H1 (cell line): ENCODE data around the gene VDR. TPM values are rescaled to one million over a fixed set of nuclear protein-coding genes. Genes with fewer than 3 reads are reported as not detected.
A peak's percentile ranks its signal among the peaks of the same experiment; 100 is the strongest.

Experiments
- CTCF ChIA-PET: fragments of 300-600 bp; sonication (Branson Sonifier 250); formaldehyde crosslinking; loops from one replicate; lab custom pipeline; 2021; ENCODE audit not compliant: partially characterized antibody; lab: Charles Lee
- POLR2A ChIA-PET: fragments of 300-600 bp; sonication (Branson Sonifier 250); formaldehyde crosslinking; loops from one replicate; lab custom pipeline; 2021; ENCODE audit warnings: inconsistent platforms; ENCODE audit not compliant: partially characterized antibody; lab: Charles Lee
- DNase-seq, 2 experiments: peaks; one replicate each; pipeline versions ENCODE4 v3.0.0 to v3.0.0-alpha.2; 2010 to 2022; ENCODE audit warnings: low spot score in 2 of 2, low read depth in 1 of 2, mixed read lengths in 1 of 2
- FAIRE-seq: peaks from 2 replicates; lab custom pipeline; 2011; peaks lifted over from hg19 to GRCh38; lab: Jason Lieb, UNC
- H2AFZ ChIP-seq: 2 replicates; pipeline ENCODE4 v1.8.1; 2012; ENCODE audit warnings: low read length, inconsistent platforms
- H2AK5ac ChIP-seq: 2 replicates; pipeline ENCODE4 v1.6.1; 2013; ENCODE audit warnings: low read depth, low read length
- H2BK120ac ChIP-seq: replicated peaks from 2 replicates; pipeline ENCODE3; 2013; ENCODE audit warnings: low read depth, low read length, inconsistent platforms
- H2BK12ac ChIP-seq: 2 replicates; pipeline ENCODE4 v1.6.1; 2013; ENCODE audit warnings: low read depth, low read length
- H2BK15ac ChIP-seq: 2 replicates; pipeline ENCODE4 v1.6.1; 2013; ENCODE audit warnings: low read length
- H2BK20ac ChIP-seq: 2 replicates; pipeline ENCODE4 v1.6.1; 2013; ENCODE audit warnings: low read length
- H2BK5ac ChIP-seq: 2 replicates; pipeline ENCODE4 v1.6.1; 2013; ENCODE audit warnings: low read depth, low read length
- H3K14ac ChIP-seq: 2 replicates; pipeline ENCODE4 v1.6.1; 2013; ENCODE audit warnings: inconsistent platforms; ENCODE audit not compliant: insufficient read length
- H3K18ac ChIP-seq: 2 replicates; pipeline ENCODE4 v1.6.1; 2013; ENCODE audit warnings: low read length; ENCODE audit errors: extremely low read depth
- H3K23ac ChIP-seq: 2 replicates; pipeline ENCODE4 v1.6.1; 2013; ENCODE audit warnings: inconsistent platforms; ENCODE audit not compliant: insufficient read length
- H3K23me2 ChIP-seq: 2 replicates; pipeline ENCODE4 v1.6.1; 2013; ENCODE audit warnings: low read depth, low read length
- H3K27ac ChIP-seq: 2 replicates; pipeline ENCODE4 v1.6.1; 2011; ENCODE audit warnings: low read depth, low read length, inconsistent platforms
- H3K27me3 ChIP-seq, 4 experiments: replicated peaks in 1 of 4; 1 replicate in 1 of 4; 2 replicates in 3 of 4; pipeline versions ENCODE4 v1.6.1 to v1.8.1; 2011 to 2013; ENCODE audit warnings: low read length in 3 of 4, mild to moderate bottlenecking in 3 of 4, inconsistent platforms in 2 of 4, mixed read lengths in 2 of 4, moderate library complexity in 1 of 4; ENCODE audit not compliant: control insufficient read depth in 3 of 4, insufficient read depth in 3 of 4; ENCODE audit errors: extremely low read depth in 1 of 4
- H3K36me3 ChIP-seq, 4 experiments: 2 replicates each; pipeline versions ENCODE4 v1.6.1 to v1.8.1; 2011 to 2013; ENCODE audit warnings: mild to moderate bottlenecking in 4 of 4, low read length in 3 of 4, moderate library complexity in 2 of 4, control low read depth in 1 of 4, inconsistent platforms in 1 of 4; ENCODE audit not compliant: insufficient read depth in 4 of 4, control insufficient read depth in 2 of 4
- H3K4ac ChIP-seq: replicated peaks from 2 replicates; pipeline ENCODE3; 2013; ENCODE audit warnings: low read length, low read depth, mixed read lengths, inconsistent platforms; ENCODE audit not compliant: insufficient read length
- H3K4me1 ChIP-seq, 4 experiments: replicated peaks in 1 of 4; 1 replicate in 1 of 4; 2 replicates in 3 of 4; pipeline versions ENCODE4 v1.6.1 to v1.8.1; 2011 to 2013; ENCODE audit warnings: low read length in 3 of 4, inconsistent platforms in 2 of 4, mixed read lengths in 1 of 4; ENCODE audit not compliant: insufficient read depth in 4 of 4, control insufficient read depth in 3 of 4
- H3K4me2 ChIP-seq, 2 experiments: 2 replicates each; pipeline versions ENCODE4 v1.6.1 to v1.8.1; 2011 to 2013; ENCODE audit warnings: low read depth in 2 of 2, low read length in 2 of 2, control low read depth in 1 of 2, inconsistent platforms in 1 of 2, mild to moderate bottlenecking in 1 of 2; ENCODE audit not compliant: insufficient read depth in 1 of 2
- H3K4me3 ChIP-seq, 4 experiments: fragments of 200-600, 300-600 bp in 1 of 4; sonication (generic), shearing (Covaris generic), sonication (Bioruptor Twin) in 1 of 4; 2 replicates each; pipeline versions ENCODE4 v1.5.1 to v1.8.1; 2011 to 2016; ENCODE audit warnings: low read length in 4 of 4, low read depth in 3 of 4, control low read depth in 2 of 4, inconsistent platforms in 2 of 4, mild to moderate bottlenecking in 2 of 4, mixed read lengths in 1 of 4, moderate library complexity in 1 of 4; ENCODE audit not compliant: insufficient read depth in 2 of 4; ENCODE audit errors: extremely low read depth in 1 of 4
- H3K56ac ChIP-seq: replicated peaks from 2 replicates; pipeline ENCODE3; 2013; ENCODE audit warnings: low read depth, mild to moderate bottlenecking, mixed read lengths, low read length, inconsistent platforms; ENCODE audit not compliant: insufficient read length
- H3K79me1 ChIP-seq: 2 replicates; pipeline ENCODE4 v1.6.1; 2013; ENCODE audit warnings: low read depth, low read length, control low read depth
- H3K79me2 ChIP-seq, 2 experiments: 2 replicates each; pipeline versions ENCODE4 v1.6.1 to v1.8.1; 2012 to 2013; ENCODE audit warnings: low read length in 2 of 2, mild to moderate bottlenecking in 2 of 2, inconsistent platforms in 1 of 2; ENCODE audit not compliant: insufficient read depth in 2 of 2, control insufficient read depth in 1 of 2
- H3K9ac ChIP-seq, 4 experiments: replicated peaks in 1 of 4; 1 replicate in 1 of 4; 2 replicates in 3 of 4; pipeline versions ENCODE4 v1.6.1 to v1.8.1; 2011 to 2013; ENCODE audit warnings: low read depth in 3 of 4, low read length in 3 of 4, control low read depth in 2 of 4, mild to moderate bottlenecking in 2 of 4, moderate library complexity in 2 of 4, inconsistent platforms in 1 of 4; ENCODE audit errors: extremely low read depth in 1 of 4
- H3K9me3 ChIP-seq, 2 experiments: 2 replicates each; pipeline versions ENCODE4 v1.6.1 to v1.8.1; 2012 to 2013; ENCODE audit warnings: mild to moderate bottlenecking in 2 of 2, moderate library complexity in 2 of 2, control low read depth in 1 of 2, inconsistent platforms in 1 of 2, low read depth in 1 of 2, low read length in 1 of 2, mixed read lengths in 1 of 2; ENCODE audit not compliant: insufficient read depth in 2 of 2
- H4K20me1 ChIP-seq, 2 experiments: replicated peaks in 1 of 2; 2 replicates each; pipeline versions ENCODE3 to v1.8.1; 2011 to 2013; ENCODE audit warnings: inconsistent platforms in 2 of 2, low read length in 2 of 2, mild to moderate bottlenecking in 1 of 2; ENCODE audit not compliant: insufficient read depth in 2 of 2, control insufficient read depth in 1 of 2
- H4K5ac ChIP-seq: 2 replicates; pipeline ENCODE4 v1.6.1; 2013; ENCODE audit warnings: low read length, low read depth, mixed read lengths, inconsistent platforms; ENCODE audit not compliant: insufficient read length
- H4K8ac ChIP-seq: 2 replicates; pipeline ENCODE4 v1.8.0; 2013; ENCODE audit warnings: mild to moderate bottlenecking, moderate library complexity, low read length, inconsistent platforms; ENCODE audit not compliant: insufficient read depth; ENCODE audit errors: extremely low read depth
- H4K91ac ChIP-seq: replicated peaks from 2 replicates; pipeline ENCODE3; 2013; ENCODE audit warnings: low read length, mixed read lengths, inconsistent platforms; ENCODE audit not compliant: insufficient read length
- JUND ChIP-seq: IDR thresholded peaks from 2 replicates; pipeline ENCODE4 v1.6.1; 2011; ENCODE audit warnings: mild to moderate bottlenecking, improper control_type of control experiment, low read length
- RAD21 ChIP-seq, 2 experiments: IDR thresholded peaks in 1 of 2; conservative IDR thresholded peaks in 1 of 2; 2 replicates each; pipeline ENCODE4 v1.6.1; 2011; ENCODE audit warnings: low read depth in 2 of 2, low read length in 2 of 2, improper control_type of control experiment in 1 of 2, inconsistent platforms in 1 of 2, mild to moderate bottlenecking in 1 of 2, moderate library complexity in 1 of 2
- WGBS, 2 experiments: shearing (Covaris generic) in 1 of 2; methylation state at CpG; one replicate each; pipeline versions ENCODE4 v1.1.6 to v1.1.7; 2013 to 2015; ENCODE audit warnings: low lambda C conversion rate in 2 of 2, mixed read lengths in 2 of 2, inconsistent platforms in 1 of 2, low coverage in 1 of 2, missing lambda C conversion rate in 1 of 2; ENCODE audit not compliant: insufficient replicate concordance in 2 of 2, insufficient coverage in 1 of 2, insufficient read length in 1 of 2; ENCODE audit errors: extremely low coverage in 1 of 2, missing lambda C conversion rate in 1 of 2; 5-methylcytosine and 5-hydroxymethylcytosine counted together
- polyA plus RNA-seq, 7 experiments: library from polyadenylated mRNA; depleted of rRNA in 3 of 7; stranded (reverse) in 5 of 7; unstranded in 2 of 7; fragments of >200 nt in 5 of 7; fragments of 200-250 nt in 2 of 7; gene quantifications; 1 replicate in 5 of 7; 2 replicates in 1 of 7; 4 replicates in 1 of 7; pipeline versions ENCODE4 v1.2.1 to v1.2.3, GENCODE V29; 2011 to 2013; ENCODE audit warnings: missing spikeins in 2 of 7, mixed read lengths in 2 of 7
- total RNA-seq: library from RNA; stranded (reverse); fragmentation: NEBNext Ultra II Directional; extraction: Animal tissue kit (Norgen Biotek cat#: 25700); gene quantifications from 2 replicates; pipeline ENCODE4 v1.2.1, GENCODE V29; 2021
- TF ChIP-seq, protein P1 (sequence below): IDR thresholded peaks from 2 replicates; pipeline ENCODE4 v1.6.1; 2012; ENCODE audit warnings: inconsistent platforms
- TF ChIP-seq, protein P2 (sequence below), 3 experiments: IDR thresholded peaks; 1 replicate in 2 of 3; 2 replicates in 1 of 3; pipeline versions ENCODE4 v1.5.1 to v1.6.1; 2011; ENCODE audit warnings: low read length in 3 of 3, mild to moderate bottlenecking in 3 of 3, inconsistent platforms in 2 of 3, low read depth in 1 of 3, moderate library complexity in 1 of 3; ENCODE audit not compliant: insufficient read depth in 1 of 3; ENCODE audit errors: control extremely low read depth in 1 of 3

VDR gene
- total and polyA plus RNA-seq, 2 of the 8 experiments (the other 6 are each of a cell fraction or from before 2014, with no cell fraction given) = 0.44 to 0.65 TPM

DNA sequence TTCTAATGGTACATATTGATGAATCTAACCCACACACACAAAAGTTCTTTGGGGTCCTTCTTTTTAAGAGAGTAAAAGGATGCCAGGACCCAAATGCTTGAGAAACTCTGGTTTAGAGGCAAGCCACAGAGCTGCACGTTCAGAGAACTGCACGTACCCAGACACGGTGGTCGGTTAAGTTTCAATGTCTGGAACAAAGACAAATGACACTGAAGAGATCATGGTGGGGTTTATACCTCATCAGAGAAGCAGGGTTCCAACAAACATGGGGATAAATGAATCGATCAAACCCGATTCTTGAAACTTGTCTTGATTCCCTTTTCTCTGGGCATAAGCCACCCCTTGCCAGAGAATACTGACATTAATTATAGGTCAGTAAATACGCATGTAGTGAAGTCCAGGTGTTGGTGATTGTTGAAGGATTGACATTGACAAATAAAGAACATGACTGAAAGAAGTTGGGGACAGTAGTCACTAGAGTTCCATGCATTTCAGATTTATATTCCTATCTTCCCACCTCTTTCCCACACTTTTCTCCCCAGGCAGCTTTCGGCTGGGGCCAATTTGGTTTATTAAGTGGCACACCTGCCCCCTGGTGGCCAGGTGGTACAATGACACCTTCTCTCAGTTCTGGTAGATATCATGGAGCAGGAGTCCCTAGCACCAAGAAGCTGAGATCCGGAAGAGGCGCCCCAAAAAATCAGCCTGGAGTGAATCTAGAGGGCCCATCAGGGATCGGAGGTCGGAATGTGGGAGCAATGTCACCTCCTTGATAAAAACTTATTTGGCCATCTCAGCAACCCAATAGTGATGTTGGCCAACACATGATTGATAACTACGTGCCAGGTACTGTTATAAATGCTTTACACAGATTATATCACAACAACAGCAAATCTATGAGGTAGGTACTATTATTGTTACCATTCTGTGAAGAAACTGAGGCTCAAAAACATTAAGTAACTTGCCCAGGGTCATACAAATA lies 67.3 kb downstream of the VDR start:
- POLR2A ChIA-PET = interaction anchor here (1.0 to 28.4 kb wide), 7 partner anchors 9 to 95 kb away, joined by 3 to 480 read pairs (median 8); partner anchors contain the start of gene HDAC7
- Histone ChIP-seq H4K5ac (no peak overlapping the region), H3K9ac (no peak overlapping the region), H3K56ac (no peak overlapping the region), H3K4me2 (no peak overlapping the region), H2AFZ (no peak overlapping the region), H3K4me3 (no peak overlapping the region), H2BK20ac (no peak overlapping the region), H2BK15ac (no peak overlapping the region), H3K79me1 (no peaks in the 10 kb centered on the region), H3K4ac (no peak overlapping the region), H3K27me3 (no peaks in the 10 kb centered on the region; a peak in 1 of 7 replicates), H2BK120ac (no peak overlapping the region), H2BK12ac (0 out of 2 replicates have a peak overlapping the region, but pooled peaks have one; percentile 56), H3K36me3 (no peaks in the 10 kb centered on the region), H3K23ac (no peak overlapping the region), H4K91ac (no peak overlapping the region), H3K27ac (no peak overlapping the region), H3K9me3 (no peaks in the 10 kb centered on the region), H3K18ac (0 out of 2 replicates have a peak overlapping the region, but pooled peaks have one; percentile 28), H3K79me2 (no peaks in the 10 kb centered on the region), H4K20me1 (no peaks in the 10 kb centered on the region), H3K23me2 (no peaks in the 10 kb centered on the region; the same call in 1 of the 2 replicates), H3K4me1 (peaks cover 0 to 6% (median under 1%) of the 10 kb centered on the region in 4 experiments; a peak in 3 of 7 replicates), H3K14ac (no peak overlapping the region), H2BK5ac (no peak overlapping the region), H2AK5ac (no peak overlapping the region), H4K8ac (no peak overlapping the region)
- FAIRE-seq (peak; percentile 24), DNase-seq (peak in 1 of 2 experiments; percentile 86)
- 67% methylated on average over 13 of the region's 13 CpGs; no CpG with 5 or more reads in 1 of the 2 experiments for WGBS, 2 experiments
- TF ChIP-seq JUND (no peak), RAD21 (IDR thresholded peaks at IDR 0.05 in 1 of 2, conservative IDR thresholded peaks at IDR 0.05 in 1 of 2; ENCODE audit: low read depth in 2 of 2, low read length in 2 of 2) (peak; percentile 89 to 93)
- TF ChIP-seq, protein P1, sequence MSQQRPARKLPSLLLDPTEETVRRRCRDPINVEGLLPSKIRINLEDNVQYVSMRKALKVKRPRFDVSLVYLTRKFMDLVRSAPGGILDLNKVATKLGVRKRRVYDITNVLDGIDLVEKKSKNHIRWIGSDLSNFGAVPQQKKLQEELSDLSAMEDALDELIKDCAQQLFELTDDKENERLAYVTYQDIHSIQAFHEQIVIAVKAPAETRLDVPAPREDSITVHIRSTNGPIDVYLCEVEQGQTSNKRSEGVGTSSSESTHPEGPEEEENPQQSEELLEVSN = 0 out of 2 replicates have a peak, but pooled peaks have one; percentile 37
- TF ChIP-seq, protein P2, sequence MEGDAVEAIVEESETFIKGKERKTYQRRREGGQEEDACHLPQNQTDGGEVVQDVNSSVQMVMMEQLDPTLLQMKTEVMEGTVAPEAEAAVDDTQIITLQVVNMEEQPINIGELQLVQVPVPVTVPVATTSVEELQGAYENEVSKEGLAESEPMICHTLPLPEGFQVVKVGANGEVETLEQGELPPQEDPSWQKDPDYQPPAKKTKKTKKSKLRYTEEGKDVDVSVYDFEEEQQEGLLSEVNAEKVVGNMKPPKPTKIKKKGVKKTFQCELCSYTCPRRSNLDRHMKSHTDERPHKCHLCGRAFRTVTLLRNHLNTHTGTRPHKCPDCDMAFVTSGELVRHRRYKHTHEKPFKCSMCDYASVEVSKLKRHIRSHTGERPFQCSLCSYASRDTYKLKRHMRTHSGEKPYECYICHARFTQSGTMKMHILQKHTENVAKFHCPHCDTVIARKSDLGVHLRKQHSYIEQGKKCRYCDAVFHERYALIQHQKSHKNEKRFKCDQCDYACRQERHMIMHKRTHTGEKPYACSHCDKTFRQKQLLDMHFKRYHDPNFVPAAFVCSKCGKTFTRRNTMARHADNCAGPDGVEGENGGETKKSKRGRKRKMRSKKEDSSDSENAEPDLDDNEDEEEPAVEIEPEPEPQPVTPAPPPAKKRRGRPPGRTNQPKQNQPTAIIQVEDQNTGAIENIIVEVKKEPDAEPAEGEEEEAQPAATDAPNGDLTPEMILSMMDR (IDR thresholded peaks at IDR 0.05; ENCODE audit: control extremely low read depth in 1 of 3, insufficient read depth in 1 of 3, low read depth in 1 of 3, low read length in 3 of 3) = peak; percentile 75 to 92 (median 83)
- CTCF ChIA-PET = interaction anchor here (0.7 to 30.5 kb wide), 42 partner anchors 8 to 1016 kb away, joined by 3 to 2001 read pairs (median 6); partner anchors contain the start of genes ENDOU, HDAC7, SENP1 and SLC48A1
